GM19324 (cell line): Measurements from ENCODE around the gene ELOB.
A peak's percentile ranks its signal among the peaks of the same experiment; 100 is the strongest.

Source experiments
- ATAC-seq: cut with Tn5 transposase; IDR thresholded peaks from one replicate; pipeline ENCODE4 v1.9.1; 2021; ENCODE audit warnings: mild to moderate bottlenecking, moderate library complexity; ENCODE audit not compliant: unreplicated experiment, low FRiP score

Gene ELOB

GRCh38 chr16:2777231-2777902 lies at the start of gene ELOB:
TSS of gene ELOB (minus strand) at chr16:2777280. CDS start at chr16:2777239, 41 bp downstream.
- ATAC-seq: peak; percentile 87

- no peak for ATAC-seq
Observed at GRCh38 chr16:2825906-2826305, 48.8 kb upstream of the ELOB start.

- no peak for ATAC-seq
Observed at GRCh38 chr16:2825049-2825742, 48.1 kb upstream of the ELOB start.

GRCh38 chr16:2824626-2825025 lies 47.5 kb upstream of the ELOB start:
- no peak for ATAC-seq

GRCh38 chr16:2822496-2822895 lies 45.4 kb upstream of the ELOB start:
- no peak for ATAC-seq

- no peak for ATAC-seq
Observed at GRCh38 chr16:2822158-2822495, 45.0 kb upstream of the ELOB start.

GRCh38 chr16:2821487-2822157 lies 44.5 kb upstream of the ELOB start:
- no peak for ATAC-seq

GRCh38 chr16:2820836-2821486 lies 43.9 kb upstream of the ELOB start:
- ATAC-seq: no peak

GRCh38 chr16:2819939-2820835 lies 43.1 kb upstream of the ELOB start:
- ATAC-seq: no peak

GRCh38 chr16:2819179-2819938 lies 42.3 kb upstream of the ELOB start:
- ATAC-seq: no peak

GRCh38 chr16:2818272-2818876 lies 41.3 kb upstream of the ELOB start:
- ATAC-seq: no peak

GRCh38 chr16:2817340-2818271 lies 40.5 kb upstream of the ELOB start:
- no peak for ATAC-seq

- ATAC-seq: no peak
Observed at GRCh38 chr16:2816751-2817339, 39.8 kb upstream of the ELOB start, which contains the start of gene PRSS21. TSS of gene PRSS21 (plus strand) at chr16:2817237. CDS start at chr16:2817269, 32 bp downstream.

GRCh38 chr16:2815299-2815771 lies 38.3 kb upstream of the ELOB start:
- ATAC-seq: no peak

- no peak for ATAC-seq
Observed at GRCh38 chr16:2814551-2815298, 37.6 kb upstream of the ELOB start.

- no peak for ATAC-seq
Observed at GRCh38 chr16:2813771-2814221, 36.7 kb upstream of the ELOB start.
